ENCODE results near the gene PPP1R16B. TPM values are rescaled to one million over a fixed set of nuclear protein-coding genes. Genes with fewer than 3 reads are reported as not detected.

PPP1R16B gene
- total and polyA plus RNA-seq, 2 of the 8 experiments (the other 6 are each of a cell fraction or from before 2014, with no cell fraction given): 2.6 to 8.9 TPM

DNA sequence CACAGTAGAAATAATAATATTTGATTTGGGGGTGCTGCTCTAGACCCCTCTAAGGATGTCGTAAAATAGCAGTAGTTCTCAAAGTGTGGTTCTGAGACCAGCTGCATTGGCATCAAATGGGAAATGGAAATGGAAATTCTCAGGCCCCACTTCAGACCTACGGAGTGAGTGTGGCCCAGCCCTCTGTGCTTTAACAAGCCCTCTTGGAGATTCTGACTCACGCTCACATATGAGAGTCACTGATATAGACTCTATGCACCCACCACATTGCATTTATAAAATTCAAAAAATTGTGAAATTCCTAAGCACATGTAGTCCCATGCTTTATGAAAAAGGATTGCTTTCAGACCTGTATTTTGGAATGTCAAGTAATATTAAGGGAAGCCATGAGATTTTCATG is 14.2 kb upstream of the PPP1R16B start:
- H2BK120ac ChIP-seq (replicated peaks; ENCODE audit: low read depth, low read length): no peak overlapping the region
- no peak overlapping the region for H3K18ac ChIP-seq (ENCODE audit: extremely low read depth, low read length)
- H3K4me3 ChIP-seq (ENCODE audit: extremely low read depth in 1 of 4, insufficient read depth in 2 of 4, low read depth in 3 of 4, low read length in 4 of 4): no peak overlapping the region
- H3K4me1 ChIP-seq (replicated peaks in 1 of 4; ENCODE audit: control insufficient read depth in 3 of 4, insufficient read depth in 4 of 4, low read length in 3 of 4): no peaks in the 10 kb centered on the region; a peak in 1 of 7 replicates
- no peak overlapping the region for H3K4ac ChIP-seq (replicated peaks; ENCODE audit: insufficient read length, low read depth, low read length)
- no peak overlapping the region for H3K9ac ChIP-seq (replicated peaks in 1 of 4; ENCODE audit: extremely low read depth in 1 of 4, low read depth in 3 of 4, low read length in 3 of 4)
- H4K20me1 ChIP-seq (replicated peaks in 1 of 2; ENCODE audit: control insufficient read depth in 1 of 2, insufficient read depth in 2 of 2, low read length in 2 of 2): no peaks in the 10 kb centered on the region
- no peak overlapping the region for H2BK5ac ChIP-seq (ENCODE audit: low read depth, low read length)
- H3K9me3 ChIP-seq (ENCODE audit: insufficient read depth in 2 of 2, low read depth in 1 of 2, low read length in 1 of 2): no peaks in the 10 kb centered on the region
- no peak overlapping the region for H3K23ac ChIP-seq (ENCODE audit: insufficient read length)
- H3K27ac ChIP-seq (ENCODE audit: low read depth, low read length): no peak overlapping the region
- no peak overlapping the region for H2AK5ac ChIP-seq (ENCODE audit: low read depth, low read length)
- no peak overlapping the region for H3K14ac ChIP-seq (ENCODE audit: insufficient read length)
- no peaks in the 10 kb centered on the region for H3K36me3 ChIP-seq (ENCODE audit: control insufficient read depth in 2 of 4, insufficient read depth in 4 of 4, low read length in 3 of 4)
- H3K79me2 ChIP-seq (ENCODE audit: control insufficient read depth in 1 of 2, insufficient read depth in 2 of 2, low read length in 2 of 2): no peaks in the 10 kb centered on the region
- CTCF ChIA-PET (ENCODE audit: partially characterized antibody): interaction anchor here (0.7 to 6.7 kb wide), 14 partner anchors 10 to 111 kb away, joined by 3 to 63 read pairs (median 5); partner anchors contain the start of genes ACTR5, PPP1R16B and SLC32A1
- H3K79me1 ChIP-seq (ENCODE audit: low read depth, low read length): no peaks in the 10 kb centered on the region
- H2BK20ac ChIP-seq (ENCODE audit: low read length): no peak overlapping the region
- no peak overlapping the region for H3K4me2 ChIP-seq (ENCODE audit: insufficient read depth in 1 of 2, low read depth in 2 of 2, low read length in 2 of 2)
- H3K23me2 ChIP-seq (ENCODE audit: low read depth, low read length): no peaks in the 10 kb centered on the region
- FAIRE-seq: no peak
- no peak overlapping the region for H4K5ac ChIP-seq (ENCODE audit: insufficient read length, low read depth, low read length)
- no peaks in the 10 kb centered on the region for H3K27me3 ChIP-seq (replicated peaks in 1 of 4; ENCODE audit: control insufficient read depth in 3 of 4, extremely low read depth in 1 of 4, insufficient read depth in 3 of 4, low read length in 3 of 4)
- H2BK15ac ChIP-seq (ENCODE audit: low read length): no peak overlapping the region
- H4K8ac ChIP-seq (ENCODE audit: extremely low read depth, insufficient read depth, low read length): no peak overlapping the region
- H2AFZ ChIP-seq (ENCODE audit: low read length): no peak overlapping the region
- WGBS, 2 experiments (ENCODE audit: extremely low coverage in 1 of 2, insufficient coverage in 1 of 2, insufficient read length in 1 of 2, insufficient replicate concordance in 2 of 2, low coverage in 1 of 2, low lambda C conversion rate in 2 of 2, missing lambda C conversion rate in 1 of 2): 91% methylated on average over 3 of the region's 3 CpGs; no CpG with 5 or more reads in 1 of the 2 experiments
- no peak for DNase-seq (ENCODE audit: low read depth in 1 of 2, low spot score in 2 of 2)
- H2BK12ac ChIP-seq (ENCODE audit: low read depth, low read length): no peak overlapping the region
- POLR2A ChIA-PET (ENCODE audit: partially characterized antibody): interaction anchor here (1.9 to 3.6 kb wide), 2 partner anchors 12 to 14 kb away, joined by 11 to 18 read pairs; partner anchors contain the start of gene PPP1R16B
- H4K91ac ChIP-seq (replicated peaks; ENCODE audit: insufficient read length, low read length): no peak overlapping the region
- no peak overlapping the region for H3K56ac ChIP-seq (replicated peaks; ENCODE audit: insufficient read length, low read depth, low read length)
- TF ChIP-seq KDM1A (IDR thresholded peaks at IDR 0.05; ENCODE audit: borderline replicate concordance, low read length) (no peak), MAX (IDR thresholded peaks at IDR 0.05) (no peak), RBBP5 (IDR thresholded peaks at IDR 0.05; ENCODE audit: borderline replicate concordance, low read depth, low read length) (no peak), CBX5 (IDR thresholded peaks at IDR 0.05; ENCODE audit: low read depth, low read length) (no peak), RNF2 (IDR thresholded peaks at IDR 0.05; ENCODE audit: borderline replicate concordance, low read depth, low read length, missing control alignments, poor library complexity, severe bottlenecking) (no peak), EGR1 (IDR thresholded peaks at IDR 0.05; ENCODE audit: borderline replicate concordance, low read depth, low read length) (no peak), CTBP2 (IDR thresholded peaks at IDR 0.05; ENCODE audit: borderline replicate concordance, insufficient read depth, insufficient read length, low read length) (no peak), CTCF (IDR thresholded peaks at IDR 0.05; ENCODE audit: control extremely low read depth in 1 of 3, insufficient read depth in 1 of 3, low read depth in 1 of 3, low read length in 3 of 3) (no peak), BCL11A (IDR thresholded peaks at IDR 0.05; ENCODE audit: low read depth in 2 of 2, low read length in 2 of 2) (no peak), POU5F1 (IDR thresholded peaks at IDR 0.05; ENCODE audit: low read depth, low read length) (no peak)
